G401 (cell line): ENCODE measurements around the gene ESD. TPM values are rescaled to one million over a fixed set of nuclear protein-coding genes. Genes with fewer than 3 reads are reported as not detected.

Source experiments
- DNase-seq: peaks from one replicate; pipeline ENCODE4 v3.0.0-alpha.2; 2015; ENCODE audit warnings: low spot score
- in situ Hi-C: cut with HindIII; loops from 2 replicates; pipeline ENCODE4 v1.10.0; 2016; ENCODE audit warnings: low sequenced_read_pairs, mixed read lengths
- total RNA-seq: library from RNA; depleted of rRNA; stranded (reverse); fragments of >200 nt; shearing (Covaris generic); gene quantifications from 2 replicates; pipeline ENCODE4 v1.2.3, GENCODE V29; 2014

ESD gene
- total RNA-seq, 1 experiment from 2014 or later = 139 TPM

GRCh38 chr13:46751811-46752635 is 44.9 kb downstream of the ESD start:
- peak; percentile 72 for DNase-seq
- in situ Hi-C loops = no loop called here

- in situ Hi-C loops = no loop called here
- no peak for DNase-seq
These were observed 47.0 kb downstream of the ESD start for GRCh38 chr13:46749951-46750350.

GRCh38 chr13:46748300-46748699 is 48.7 kb downstream of the ESD start:
- DNase-seq = peak; percentile 31
- in situ Hi-C loops = no loop called here

GRCh38 chr13:46747031-46747820 is 49.7 kb downstream of the ESD start:
- DNase-seq = no peak
- in situ Hi-C loops = no loop called here

GRCh38 chr13:46745706-46746105 is 51.3 kb downstream of the ESD start:
- in situ Hi-C loops = no loop called here
- DNase-seq = no peak

- no peak for DNase-seq
- in situ Hi-C loops = no loop called here
These were observed 51.9 kb downstream of the ESD start for GRCh38 chr13:46745062-46745461.

- in situ Hi-C loops = no loop called here
- no peak for DNase-seq
These were observed 53.8 kb downstream of the ESD start for GRCh38 chr13:46743191-46743590.

- in situ Hi-C loops = no loop called here
These were observed 57.4 kb downstream of the ESD start for GRCh38 chr13:46739447-46740098.

GRCh38 chr13:46738766-46739165 is 58.2 kb downstream of the ESD start:
- no peak for DNase-seq
- in situ Hi-C loops = no loop called here

More at GRCh38 chr13:46739447-46740098, 57.4 kb downstream of the ESD start:
- DNase-seq = no peak

- in situ Hi-C loops = no loop called here
These were observed 58.9 kb downstream of the ESD start for GRCh38 chr13:46738055-46738454.

GRCh38 chr13:46736541-46737310 is 60.2 kb downstream of the ESD start:
- in situ Hi-C loops = no loop called here
- DNase-seq = no peak

More at GRCh38 chr13:46738055-46738454, 58.9 kb downstream of the ESD start:
- DNase-seq = no peak

- in situ Hi-C loops = no loop called here
- no peak for DNase-seq
These were observed 61.5 kb downstream of the ESD start for GRCh38 chr13:46735425-46735824.

- DNase-seq = no peak
- in situ Hi-C loops = no loop called here
These were observed 65.4 kb downstream of the ESD start for GRCh38 chr13:46731535-46731934.

- in situ Hi-C loops = no loop called here
These were observed 68.2 kb downstream of the ESD start for GRCh38 chr13:46728777-46729176.

GRCh38 chr13:46726347-46726746 is 70.6 kb downstream of the ESD start:
- in situ Hi-C loops = no loop called here
- no peak for DNase-seq

More at GRCh38 chr13:46728777-46729176, 68.2 kb downstream of the ESD start:
- DNase-seq = no peak
